Tibial nerve (tissue), 4 donors: Measurements from ENCODE around the gene GLB1L2.

ENCODE experiments used
- EP300 ChIP-seq, 2 donors: sonication (generic); formaldehyde crosslinking; IDR thresholded peaks; one replicate each; pipeline ENCODE4 v1.6.1; 2017; ENCODE audit warnings: antibody characterized with exemption in 2 of 2, mild to moderate bottlenecking in 1 of 2
- TF ChIP-seq, protein P1 (sequence below), 5 experiments: fragments of 200-600 bp in 3 of 5; fragments of 450-650 bp in 2 of 5; sonication (generic) in 3 of 5; IDR thresholded peaks; one replicate each; pipeline ENCODE4 v1.5.1; 2016 to 2019; ENCODE audit warnings: antibody characterized with exemption in 5 of 5, mild to moderate bottlenecking in 3 of 5, moderate library complexity in 2 of 5

GRCh38 chr11:134402910-134403309 is 71.1 kb downstream of the GLB1L2 start:
- TF ChIP-seq, protein P1, sequence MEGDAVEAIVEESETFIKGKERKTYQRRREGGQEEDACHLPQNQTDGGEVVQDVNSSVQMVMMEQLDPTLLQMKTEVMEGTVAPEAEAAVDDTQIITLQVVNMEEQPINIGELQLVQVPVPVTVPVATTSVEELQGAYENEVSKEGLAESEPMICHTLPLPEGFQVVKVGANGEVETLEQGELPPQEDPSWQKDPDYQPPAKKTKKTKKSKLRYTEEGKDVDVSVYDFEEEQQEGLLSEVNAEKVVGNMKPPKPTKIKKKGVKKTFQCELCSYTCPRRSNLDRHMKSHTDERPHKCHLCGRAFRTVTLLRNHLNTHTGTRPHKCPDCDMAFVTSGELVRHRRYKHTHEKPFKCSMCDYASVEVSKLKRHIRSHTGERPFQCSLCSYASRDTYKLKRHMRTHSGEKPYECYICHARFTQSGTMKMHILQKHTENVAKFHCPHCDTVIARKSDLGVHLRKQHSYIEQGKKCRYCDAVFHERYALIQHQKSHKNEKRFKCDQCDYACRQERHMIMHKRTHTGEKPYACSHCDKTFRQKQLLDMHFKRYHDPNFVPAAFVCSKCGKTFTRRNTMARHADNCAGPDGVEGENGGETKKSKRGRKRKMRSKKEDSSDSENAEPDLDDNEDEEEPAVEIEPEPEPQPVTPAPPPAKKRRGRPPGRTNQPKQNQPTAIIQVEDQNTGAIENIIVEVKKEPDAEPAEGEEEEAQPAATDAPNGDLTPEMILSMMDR (IDR thresholded peaks at IDR 0.05), result no peak
- TF ChIP-seq EP300 (IDR thresholded peaks at IDR 0.05), result no peak
